ENCODE measurements around the gene DCXR.
A peak's percentile ranks its signal among the peaks of the same experiment; 100 is the strongest.

The DCXR gene

GRCh38 chr17:82055023-82055964 is 17.8 kb upstream of the DCXR start:
- DNase-seq (ENCODE audit: low read depth), result no peak

- DNase-seq (ENCODE audit: low read depth), result no peak
Observed at GRCh38 chr17:82054351-82055022, 17.0 kb upstream of the DCXR start.

DNA sequence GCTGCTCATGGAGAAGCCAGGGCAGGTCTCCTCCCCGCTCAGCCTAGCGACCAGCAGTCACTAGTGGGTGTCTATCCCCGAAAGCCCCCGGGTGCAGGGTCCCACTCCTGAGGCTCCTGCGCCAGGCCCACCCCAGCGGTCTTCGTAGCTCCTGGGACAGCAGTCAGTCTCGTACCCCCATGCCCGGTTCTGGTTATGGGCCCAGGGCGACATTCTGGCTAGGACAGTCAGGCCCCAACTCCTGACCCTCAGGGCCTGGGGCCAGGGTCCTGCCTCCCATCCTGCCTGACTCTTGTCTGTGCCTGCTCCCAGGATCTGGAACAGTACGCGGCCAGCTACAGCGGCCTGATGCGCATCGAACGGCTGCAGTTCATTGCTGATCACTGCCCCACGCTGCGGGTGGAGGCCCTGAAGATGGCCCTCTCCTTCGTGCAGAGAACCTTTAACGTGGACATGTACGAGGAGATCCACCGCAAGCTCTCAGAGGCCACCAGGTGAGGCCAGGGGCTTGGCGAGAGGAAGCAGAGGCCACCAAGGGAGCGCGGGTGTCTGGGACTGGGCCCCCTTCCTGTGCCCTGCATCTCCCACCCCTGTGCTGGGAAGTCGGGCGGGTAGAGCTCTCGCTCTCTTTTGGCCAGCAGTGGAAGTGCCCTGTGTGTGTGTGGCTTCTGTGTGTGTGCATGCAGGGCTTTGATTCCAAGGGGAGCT is 16.2 kb upstream of the DCXR start:
- no peak for DNase-seq (ENCODE audit: low read depth)

GRCh38 chr17:82053130-82053529 is 15.6 kb upstream of the DCXR start:
- DNase-seq (ENCODE audit: low read depth), result no peak

DNA sequence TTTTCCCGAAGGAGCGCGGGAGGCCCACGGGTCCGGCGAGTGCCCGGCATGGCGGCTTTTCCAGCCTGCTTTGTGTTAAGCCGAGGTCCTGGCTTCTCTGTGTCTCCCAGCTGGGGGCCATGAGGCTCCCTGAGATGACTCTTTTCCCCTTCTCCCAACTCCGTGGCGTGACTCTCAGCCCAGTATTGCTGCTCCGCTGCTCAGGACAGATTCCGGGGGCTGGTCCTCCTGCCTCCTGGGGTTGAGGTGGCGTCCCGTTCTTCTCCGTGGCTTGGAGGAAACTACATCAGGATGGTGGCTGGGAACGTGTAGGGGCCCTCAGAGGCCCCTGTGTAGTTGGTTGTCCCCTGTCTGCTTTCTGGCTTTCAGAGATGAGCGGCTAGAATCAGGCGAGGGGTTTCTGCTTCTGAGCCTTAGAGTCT is 15.2 kb upstream of the DCXR start:
- DNase-seq (ENCODE audit: low read depth), result no peak

DNA sequence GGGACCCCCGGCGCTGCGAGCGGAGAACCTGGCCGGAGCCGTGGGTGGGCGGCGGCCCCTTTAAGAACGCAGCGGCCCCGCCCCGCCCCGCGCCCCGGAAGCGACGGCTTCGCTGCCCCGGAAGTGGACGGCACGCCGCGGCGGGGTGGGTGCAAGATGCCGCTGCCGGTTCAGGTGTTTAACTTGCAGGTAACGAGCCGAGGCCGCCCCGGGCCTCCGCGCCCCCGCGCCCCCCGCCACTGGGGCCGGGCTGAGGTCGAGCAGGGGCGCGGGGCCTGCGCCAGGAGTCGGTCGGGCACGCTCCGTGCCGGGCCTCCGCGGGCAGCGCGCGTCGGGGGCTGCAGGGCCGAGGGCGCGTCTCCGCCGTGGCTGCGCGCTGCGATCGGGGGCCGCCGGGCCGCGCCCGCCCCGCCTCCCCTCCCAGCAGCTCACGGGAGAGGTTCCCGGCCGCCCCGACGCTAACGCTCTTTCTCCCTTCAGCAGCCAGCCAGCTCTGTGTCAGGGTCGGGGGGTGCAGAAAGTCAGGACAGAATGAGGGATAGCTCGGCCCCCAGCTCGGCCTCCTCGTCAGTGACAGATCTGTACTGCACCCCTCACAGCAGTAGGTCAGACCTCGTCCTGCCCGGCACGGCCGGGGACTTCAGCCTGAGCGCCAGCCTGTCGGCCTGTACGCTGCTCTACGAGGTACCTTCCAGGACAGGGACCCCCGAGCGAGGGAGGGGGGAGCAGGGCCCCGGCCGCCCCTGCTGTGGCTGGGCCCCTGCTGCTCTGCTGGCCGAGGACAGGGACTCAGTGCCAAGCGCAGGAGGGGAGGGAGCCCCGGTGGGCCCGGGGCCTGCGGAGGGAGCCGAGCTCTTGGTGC is 14.5 kb upstream of the DCXR start, which contains the start of the genes GPS1 and RFNG:
GPS1 (plus strand) TSS at position 123 of the 862 bp plus-strand sequence; CDS start at position 157, 34 bp downstream.
RFNG (minus strand) TSS at position 36 of the 862 bp plus-strand sequence. CDS start 45 bp downstream, outside the sequence.
- peak; percentile 76 for DNase-seq (ENCODE audit: low read depth)

DNA sequence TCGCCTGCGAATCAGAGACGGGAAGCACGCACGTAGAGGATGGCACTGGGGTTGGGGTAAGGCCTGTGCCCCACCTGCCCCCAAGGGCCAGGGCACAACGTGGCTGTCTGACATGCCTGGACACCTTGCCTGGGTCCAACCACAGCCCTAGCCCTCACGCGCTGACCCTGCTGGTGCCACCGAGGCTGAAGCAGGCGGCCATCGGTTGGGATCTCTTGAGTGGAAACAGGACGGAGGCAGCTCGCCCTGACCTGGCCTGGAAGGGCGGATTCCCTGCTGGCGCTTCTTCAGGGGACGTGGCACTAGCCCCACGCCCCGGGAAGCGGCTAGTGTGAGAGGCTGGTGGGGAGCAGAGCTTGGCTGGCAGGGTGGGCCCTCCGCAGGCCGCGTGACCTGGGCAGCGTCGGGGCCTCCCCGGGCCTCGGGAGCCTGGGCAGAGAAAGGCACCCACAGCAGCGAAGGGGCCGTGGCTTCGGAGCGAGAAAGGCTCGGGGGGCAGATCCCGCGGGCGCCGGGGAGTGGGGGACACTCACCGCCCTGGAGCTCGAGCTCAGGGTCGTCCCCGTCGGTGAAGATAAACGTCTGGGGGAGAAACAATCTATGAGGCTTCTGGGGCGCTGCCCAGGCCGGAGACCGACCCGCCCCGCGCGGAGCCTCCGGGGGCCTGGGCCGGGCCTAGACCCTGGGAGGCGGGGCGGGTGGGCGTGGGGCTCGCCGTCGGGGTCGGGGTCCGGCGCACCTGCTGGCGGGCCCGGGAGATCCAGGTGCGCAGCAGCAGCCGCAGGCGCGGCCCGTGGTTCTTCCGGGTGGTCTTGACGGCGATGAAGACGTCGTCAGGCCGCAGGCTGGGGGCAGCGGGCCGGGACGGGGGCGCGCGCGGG is 13.5 kb upstream of the DCXR start:
- no peak for DNase-seq (ENCODE audit: low read depth)

DNA sequence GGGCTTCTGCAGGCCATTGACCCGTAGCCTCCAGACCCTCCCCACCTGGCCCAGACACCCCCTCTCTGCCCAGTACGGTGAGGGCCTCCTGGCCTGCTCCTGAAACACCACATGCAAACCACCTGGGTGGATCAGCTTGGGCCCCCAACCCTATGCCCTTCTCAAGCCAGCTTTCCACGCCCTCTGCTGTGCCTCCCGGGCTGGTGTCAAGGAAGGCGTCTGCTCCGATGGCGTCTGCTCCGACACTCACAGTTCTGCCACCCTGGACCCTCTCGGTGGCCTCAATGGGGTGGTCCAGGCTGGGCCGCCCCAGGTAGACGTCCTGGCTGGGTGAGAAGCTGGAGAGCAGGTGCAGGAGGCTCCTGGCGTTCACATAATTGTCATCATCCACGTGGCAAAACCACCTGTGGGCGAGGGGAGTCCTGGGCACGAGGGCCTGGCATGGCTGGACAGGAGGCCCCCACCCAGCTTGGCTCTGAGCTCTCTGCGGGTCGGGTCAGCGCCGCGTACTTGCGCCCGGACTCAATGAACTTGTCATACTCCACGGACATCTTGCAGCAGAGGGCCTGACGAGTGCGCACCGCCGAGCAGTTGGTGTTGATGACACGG is 12.8 kb upstream of the DCXR start:
- no peak for DNase-seq (ENCODE audit: low read depth)

- DNase-seq (ENCODE audit: low read depth), result no peak
Observed at GRCh38 chr17:82049521-82049971, 12.0 kb upstream of the DCXR start.

GRCh38 chr17:82049106-82049505 is 11.6 kb upstream of the DCXR start:
- DNase-seq (ENCODE audit: low read depth), result no peak

DNA sequence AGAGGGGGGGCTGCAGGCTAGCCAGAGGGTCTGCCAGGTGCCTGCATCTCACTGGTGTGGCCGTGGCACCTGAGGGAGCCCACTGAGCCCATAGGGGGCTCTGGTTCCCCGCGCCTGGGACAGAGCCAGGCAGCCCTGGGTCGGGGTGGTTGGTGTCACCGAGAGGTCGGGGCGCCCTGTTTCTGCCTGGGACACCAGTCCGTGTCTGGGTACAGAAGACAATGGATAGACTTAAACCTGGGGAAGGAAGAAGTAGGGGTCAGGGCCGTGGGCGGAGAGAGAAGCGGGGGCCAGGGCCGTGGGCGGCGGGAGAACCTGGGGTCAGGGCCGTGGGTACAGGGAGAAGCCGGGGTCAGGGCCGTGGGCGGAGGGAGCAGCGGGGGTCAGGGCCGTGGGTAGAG is 11.1 kb upstream of the DCXR start:
- no peak for DNase-seq (ENCODE audit: low read depth)

GRCh38 chr17:82047914-82048570 is 10.5 kb upstream of the DCXR start:
- no peak for DNase-seq (ENCODE audit: low read depth)

DNA sequence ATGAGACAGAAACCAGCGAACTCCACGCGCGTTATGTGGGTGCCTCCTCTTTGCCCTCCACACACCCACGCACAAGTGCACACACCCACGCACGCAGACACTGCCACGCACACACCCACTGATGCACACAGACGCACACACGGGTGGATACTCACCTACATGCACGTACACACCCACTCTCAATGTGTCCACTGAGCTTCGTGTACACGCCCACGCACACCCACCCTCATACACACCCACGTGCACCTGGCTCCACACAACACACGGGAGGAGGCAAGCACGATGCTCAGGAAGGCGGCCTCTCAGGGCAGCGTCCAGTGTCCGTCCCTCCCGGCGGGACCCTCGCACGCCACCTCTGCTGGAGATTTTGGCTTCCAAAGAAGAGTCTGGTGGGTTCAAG is 9.9 kb upstream of the DCXR start:
- DNase-seq (ENCODE audit: low read depth), result no peak

DNA sequence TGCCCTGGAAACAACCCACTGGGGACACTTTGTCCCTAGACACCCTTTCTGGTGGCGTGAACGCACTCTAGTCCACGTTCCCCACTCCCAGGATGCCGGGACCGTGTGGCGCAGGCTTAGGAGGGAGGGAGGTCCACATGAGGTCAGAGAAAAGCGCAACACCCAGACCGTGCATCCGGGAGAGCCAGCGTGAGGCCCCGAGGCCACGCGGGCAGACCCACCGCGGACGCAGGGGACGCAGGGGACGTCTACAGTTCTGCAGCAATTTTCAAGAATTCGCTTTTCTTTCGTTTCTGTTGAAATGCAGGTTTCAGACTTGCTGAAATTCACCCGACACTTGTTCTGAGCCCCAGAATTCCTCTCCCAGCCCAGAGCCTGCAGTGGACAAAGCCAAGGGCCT is 9.4 kb upstream of the DCXR start:
- no peak for DNase-seq (ENCODE audit: low read depth)

GRCh38 chr17:82045936-82046484 is 8.5 kb upstream of the DCXR start:
- DNase-seq (ENCODE audit: low read depth), result no peak

- no peak for DNase-seq (ENCODE audit: low read depth)
Observed at GRCh38 chr17:82043507-82043906, 6.0 kb upstream of the DCXR start.

GRCh38 chr17:82042649-82043048 is 5.2 kb upstream of the DCXR start:
- no peak for DNase-seq (ENCODE audit: low read depth)

DNA sequence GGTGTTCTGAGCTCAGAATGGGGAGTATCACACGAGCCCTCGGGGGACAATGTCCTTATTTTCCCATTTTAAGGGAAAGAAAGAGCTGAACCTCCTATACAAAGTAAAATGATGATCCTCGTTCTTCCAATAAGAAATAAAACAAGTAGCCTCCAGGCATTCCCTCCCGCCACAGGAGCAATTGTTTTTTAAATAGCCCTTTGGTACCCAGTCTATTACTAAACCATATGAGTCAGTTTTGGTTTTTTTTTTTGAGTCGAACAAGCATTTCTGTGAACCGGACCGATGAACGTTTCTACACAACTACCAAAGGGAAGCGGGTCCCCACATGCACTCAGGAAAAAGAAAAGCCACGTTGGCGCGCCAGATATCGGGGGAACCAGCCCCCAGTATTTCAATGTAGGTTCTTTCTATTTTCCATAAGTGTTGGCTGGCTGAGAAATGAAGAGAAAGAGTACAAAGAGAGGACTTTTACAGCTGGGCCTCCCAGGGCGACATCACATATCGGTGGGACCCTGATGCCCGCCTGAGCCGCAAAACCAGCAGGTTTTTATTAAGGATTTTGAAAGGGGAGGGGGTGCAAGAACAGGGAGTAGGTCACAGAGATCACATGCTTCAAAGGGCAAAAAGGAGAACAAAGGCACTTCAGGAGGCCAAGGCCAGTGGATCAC is 3.8 kb upstream of the DCXR start:
- no peak for DNase-seq (ENCODE audit: low read depth)

Measured in stimulated activated CD4-positive, alpha-beta T cell treated with anti-CD3 and anti-CD28 coated beads, Interleukin-2, amount 100 ng/mL, for 4 hours (primary cell).